ENCODE measurements around the gene ABHD11. TPM values are rescaled to one million over a fixed set of nuclear protein-coding genes. Genes with fewer than 3 reads are reported as not detected.
"Not testable (repeated sequence)": the region's sequence is repeated elsewhere in the genome, so short reads cannot be mapped to it uniquely, and the experiment has no call there.

The ABHD11 gene
- polyA plus RNA-seq, 4 donors: 53.0 to 93.3 (median 62.5) TPM

GRCh38 chr7:73732397-73732796, 6.2 kb downstream of the ABHD11 start:
- H3K36me3 ChIP-seq (ENCODE audit: control insufficient read depth in 3 of 3, insufficient read depth in 2 of 3, low read depth in 1 of 3, low read length in 3 of 3): peaks cover 0 to 24% (median 6%) of the 10 kb centered on the region in 3 donors
- H3K27ac ChIP-seq (ENCODE audit: low read depth in 1 of 3, low read length in 2 of 3): no peak overlapping the region
- FAIRE-seq: no peak
- H3K4me1 ChIP-seq (ENCODE audit: control insufficient read depth in 3 of 3, insufficient read depth in 2 of 3, low read depth in 1 of 3, low read length in 2 of 3): peaks cover 0 to 19% (median 0%) of the 10 kb centered on the region in 3 donors
- DNase-seq: no peak
- H3K4me3 ChIP-seq (ENCODE audit: low read depth in 1 of 3, low read length in 3 of 3): no peak overlapping the region
- H3K9me3 ChIP-seq (ENCODE audit: control insufficient read depth in 2 of 2, insufficient read depth in 1 of 2, low read depth in 1 of 2, low read length in 1 of 2): no peaks in the 10 kb centered on the region
- WGBS, 3 donors: 45 to 74% (median 64%) methylated on average over 2 of the region's 2 CpGs
- H3K27me3 ChIP-seq (ENCODE audit: control insufficient read depth in 3 of 3, insufficient read depth in 3 of 3, low read length in 3 of 3): no peaks in the 10 kb centered on the region

DNA sequence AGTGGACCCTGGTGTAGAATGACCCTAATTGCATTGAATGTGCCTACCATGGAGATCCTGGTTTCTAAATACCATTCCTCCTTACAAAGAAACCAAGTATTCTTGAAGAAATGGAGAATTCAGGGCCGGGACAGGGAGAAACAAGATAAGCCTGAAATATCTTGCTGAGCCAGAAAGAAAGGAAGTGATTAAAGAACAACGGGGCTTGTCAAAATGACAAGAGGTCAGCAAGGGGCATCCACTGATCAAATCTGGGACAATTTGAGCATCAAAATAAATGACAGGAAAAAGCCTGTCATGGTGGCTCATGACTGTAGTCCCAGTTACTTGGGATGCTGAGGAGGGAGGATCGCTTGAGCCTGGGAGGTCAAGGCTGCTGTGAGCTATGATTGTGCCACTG, 8.1 kb downstream of the ABHD11 start:
- Histone ChIP-seq H3K27me3 (ENCODE audit: control insufficient read depth in 3 of 3, insufficient read depth in 3 of 3, low read length in 3 of 3) (no peaks in the 10 kb centered on the region), H3K4me1 (ENCODE audit: control insufficient read depth in 3 of 3, insufficient read depth in 2 of 3, low read depth in 1 of 3, low read length in 2 of 3) (peaks cover 0 to 6% (median 0%) of the 10 kb centered on the region in 3 donors), H3K36me3 (ENCODE audit: control insufficient read depth in 3 of 3, insufficient read depth in 2 of 3, low read depth in 1 of 3, low read length in 3 of 3) (peaks cover 0 to 6% (median 0%) of the 10 kb centered on the region in 3 donors), H3K9me3 (ENCODE audit: control insufficient read depth in 2 of 2, insufficient read depth in 1 of 2, low read depth in 1 of 2, low read length in 1 of 2) (no peaks in the 10 kb centered on the region), H3K27ac (ENCODE audit: low read depth in 1 of 3, low read length in 2 of 3) (no peak overlapping the region), H3K4me3 (ENCODE audit: low read depth in 1 of 3, low read length in 3 of 3) (no peak overlapping the region)
- WGBS, 3 donors: 30 to 39% (median 33%) methylated on average over 3 of the region's 3 CpGs
- no peak for FAIRE-seq
- DNase-seq: no peak

GRCh38 chr7:73728551-73728950, 10.1 kb downstream of the ABHD11 start:
- no peak overlapping the region for H3K27ac ChIP-seq (ENCODE audit: low read depth in 1 of 3, low read length in 2 of 3)
- no peak for DNase-seq
- no peak for FAIRE-seq
- WGBS, 3 donors: 43 to 54% (median 46%) methylated on average over 5 of the region's 5 CpGs
- H3K9me3 ChIP-seq (ENCODE audit: control insufficient read depth in 2 of 2, insufficient read depth in 1 of 2, low read depth in 1 of 2, low read length in 1 of 2): no peaks in the 10 kb centered on the region
- no peak overlapping the region for H3K4me3 ChIP-seq (ENCODE audit: low read depth in 1 of 3, low read length in 3 of 3)
- H3K4me1 ChIP-seq (ENCODE audit: control insufficient read depth in 3 of 3, insufficient read depth in 2 of 3, low read depth in 1 of 3, low read length in 2 of 3): no peaks in the 10 kb centered on the region
- no peaks in the 10 kb centered on the region for H3K36me3 ChIP-seq (ENCODE audit: control insufficient read depth in 3 of 3, insufficient read depth in 2 of 3, low read depth in 1 of 3, low read length in 3 of 3)
- no peaks in the 10 kb centered on the region for H3K27me3 ChIP-seq (ENCODE audit: control insufficient read depth in 3 of 3, insufficient read depth in 3 of 3, low read length in 3 of 3)

DNA sequence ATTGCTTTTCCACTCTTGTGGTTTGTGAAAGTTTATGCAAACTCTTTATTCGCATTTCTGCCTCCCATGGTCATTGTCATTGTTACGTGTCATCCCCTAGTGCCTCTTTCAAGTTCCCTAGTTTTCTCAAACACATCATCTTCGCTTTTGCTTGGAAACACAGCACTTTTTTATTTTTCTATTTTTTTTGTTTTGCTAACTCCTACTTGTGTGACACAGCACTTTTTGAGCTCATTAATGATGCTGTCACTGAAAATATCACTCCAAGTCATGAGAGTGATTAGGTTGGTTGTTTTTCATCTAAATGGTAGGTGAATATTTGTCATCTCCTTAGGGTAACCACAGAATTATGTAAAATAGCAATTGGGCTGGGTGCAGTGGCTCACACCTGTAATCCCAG, 10.7 kb downstream of the ABHD11 start:
- WGBS, 3 donors: 65 to 88% (median 88%) methylated on average over 3 of the region's 3 CpGs
- Histone ChIP-seq H3K27me3 (ENCODE audit: control insufficient read depth in 3 of 3, insufficient read depth in 3 of 3, low read length in 3 of 3) (no peaks in the 10 kb centered on the region), H3K4me3 (ENCODE audit: low read depth in 1 of 3, low read length in 3 of 3) (no peak overlapping the region), H3K4me1 (ENCODE audit: control insufficient read depth in 3 of 3, insufficient read depth in 2 of 3, low read depth in 1 of 3, low read length in 2 of 3) (no peaks in the 10 kb centered on the region), H3K36me3 (ENCODE audit: control insufficient read depth in 3 of 3, insufficient read depth in 2 of 3, low read depth in 1 of 3, low read length in 3 of 3) (no peaks in the 10 kb centered on the region), H3K27ac (ENCODE audit: low read depth in 1 of 3, low read length in 2 of 3) (no peak overlapping the region), H3K9me3 (ENCODE audit: control insufficient read depth in 2 of 2, insufficient read depth in 1 of 2, low read depth in 1 of 2, low read length in 1 of 2) (no peaks in the 10 kb centered on the region)
- FAIRE-seq (no peak), DNase-seq (no peak)

GRCh38 chr7:73726083-73726466, 12.5 kb downstream of the ABHD11 start:
- Histone ChIP-seq H3K27me3 (ENCODE audit: control insufficient read depth in 3 of 3, insufficient read depth in 3 of 3, low read length in 3 of 3) (no peaks in the 10 kb centered on the region), H3K27ac (ENCODE audit: low read depth in 1 of 3, low read length in 2 of 3) (no peak overlapping the region), H3K9me3 (ENCODE audit: control insufficient read depth in 2 of 2, insufficient read depth in 1 of 2, low read depth in 1 of 2, low read length in 1 of 2) (no peaks in the 10 kb centered on the region), H3K36me3 (ENCODE audit: control insufficient read depth in 3 of 3, insufficient read depth in 2 of 3, low read depth in 1 of 3, low read length in 3 of 3) (no peaks in the 10 kb centered on the region), H3K4me1 (ENCODE audit: control insufficient read depth in 3 of 3, insufficient read depth in 2 of 3, low read depth in 1 of 3, low read length in 2 of 3) (no peaks in the 10 kb centered on the region), H3K4me3 (ENCODE audit: low read depth in 1 of 3, low read length in 3 of 3) (no peak overlapping the region)
- FAIRE-seq (no peak), DNase-seq (no peak)
- WGBS, 3 donors: 73 to 82% (median 73%) methylated on average over 1 of the region's 1 CpG

DNA sequence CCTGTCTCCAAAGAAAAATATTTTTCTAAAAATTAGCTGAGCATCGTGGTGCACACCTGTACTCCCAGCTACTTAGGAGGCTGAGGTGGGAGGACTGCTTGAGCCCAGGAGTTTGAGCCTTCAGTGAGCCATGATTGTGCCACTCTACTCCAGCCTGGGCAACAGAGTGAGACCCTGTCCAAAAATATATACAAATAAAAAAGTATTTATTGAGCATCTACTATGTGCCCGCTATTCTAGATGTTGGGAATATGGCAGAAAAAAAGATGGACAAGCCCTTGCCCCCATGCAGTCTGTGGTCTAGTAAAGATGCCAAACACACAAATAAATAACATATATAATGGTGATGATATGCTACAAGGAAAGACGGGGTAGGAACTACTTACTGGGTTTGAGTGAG, 14.8 kb downstream of the ABHD11 start:
- 89 to 94% (median 90%) methylated on average over 3 of the region's 3 CpGs for WGBS, 3 donors
- no peak for FAIRE-seq

DNA sequence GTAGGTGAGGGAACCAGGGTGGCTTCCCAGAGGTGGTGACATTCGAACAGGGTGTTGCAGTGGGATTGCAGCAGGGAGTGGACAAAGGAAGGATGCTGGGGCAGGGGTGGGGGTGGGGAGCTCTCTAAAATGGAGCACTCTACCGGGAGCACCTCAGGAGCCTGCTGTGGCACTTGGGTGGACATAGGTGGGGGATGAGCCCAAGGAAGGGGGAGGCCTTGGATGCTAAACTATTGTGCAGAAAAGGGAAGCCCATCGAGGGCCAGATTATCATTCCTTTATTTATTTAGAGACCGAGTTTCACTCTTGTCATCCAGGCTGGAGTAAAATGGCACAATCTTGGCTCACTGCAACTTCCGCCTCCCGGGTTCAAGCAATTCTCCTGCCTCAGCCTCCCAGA, 15.8 kb downstream of the ABHD11 start:
- no peaks in the 10 kb centered on the region for H3K36me3 ChIP-seq (ENCODE audit: control insufficient read depth in 3 of 3, insufficient read depth in 2 of 3, low read depth in 1 of 3, low read length in 3 of 3)
- FAIRE-seq (no peak), DNase-seq (no peak)
- H3K4me3 ChIP-seq (ENCODE audit: low read depth in 1 of 3, low read length in 3 of 3): no peak overlapping the region
- H3K27ac ChIP-seq (ENCODE audit: low read depth in 1 of 3, low read length in 2 of 3): no peak overlapping the region
- H3K9me3 ChIP-seq (ENCODE audit: control insufficient read depth in 2 of 2, insufficient read depth in 1 of 2, low read depth in 1 of 2, low read length in 1 of 2): no peaks in the 10 kb centered on the region
- 62 to 73% (median 65%) methylated on average over 6 of the region's 6 CpGs for WGBS, 3 donors
- H3K27me3 ChIP-seq (ENCODE audit: control insufficient read depth in 3 of 3, insufficient read depth in 3 of 3, low read length in 3 of 3): peaks cover 0 to 4% (median 0%) of the 10 kb centered on the region in 3 donors
- peaks cover 0 to 15% (median 0%) of the 10 kb centered on the region in 3 donors for H3K4me1 ChIP-seq (ENCODE audit: control insufficient read depth in 3 of 3, insufficient read depth in 2 of 3, low read depth in 1 of 3, low read length in 2 of 3)

More for the DNA sequence above, 14.8 kb downstream of the ABHD11 start:
- H3K27me3 ChIP-seq (ENCODE audit: control insufficient read depth in 3 of 3, insufficient read depth in 3 of 3, low read length in 3 of 3): peaks cover 0 to 4% (median 0%) of the 10 kb centered on the region in 3 donors
- H3K36me3 ChIP-seq (ENCODE audit: control insufficient read depth in 3 of 3, insufficient read depth in 2 of 3, low read depth in 1 of 3, low read length in 3 of 3): no peaks in the 10 kb centered on the region
- H3K27ac ChIP-seq (ENCODE audit: low read depth in 1 of 3, low read length in 2 of 3): no peak overlapping the region
- H3K4me3 ChIP-seq (ENCODE audit: low read depth in 1 of 3, low read length in 3 of 3): no peak overlapping the region
- H3K4me1 ChIP-seq (ENCODE audit: control insufficient read depth in 3 of 3, insufficient read depth in 2 of 3, low read depth in 1 of 3, low read length in 2 of 3): peaks cover 0 to 4% (median 0%) of the 10 kb centered on the region in 3 donors
- DNase-seq: no peak
- H3K9me3 ChIP-seq (ENCODE audit: control insufficient read depth in 2 of 2, insufficient read depth in 1 of 2, low read depth in 1 of 2, low read length in 1 of 2): no peaks in the 10 kb centered on the region

- H3K4me3 ChIP-seq (ENCODE audit: low read depth in 1 of 3, low read length in 3 of 3); H3K27me3 ChIP-seq (ENCODE audit: control insufficient read depth in 3 of 3, insufficient read depth in 3 of 3, low read length in 3 of 3); H3K27ac ChIP-seq (ENCODE audit: low read depth in 1 of 3, low read length in 2 of 3); FAIRE-seq; H3K36me3 ChIP-seq (ENCODE audit: control insufficient read depth in 3 of 3, insufficient read depth in 2 of 3, low read depth in 1 of 3, low read length in 3 of 3); DNase-seq; H3K9me3 ChIP-seq (ENCODE audit: control insufficient read depth in 2 of 2, insufficient read depth in 1 of 2, low read depth in 1 of 2, low read length in 1 of 2): not testable (repeated sequence)
- 25 to 65% (median 55%) methylated on average over 4 of the region's 4 CpGs for WGBS, 3 donors
- H3K4me1 ChIP-seq (ENCODE audit: control insufficient read depth in 3 of 3, insufficient read depth in 2 of 3, low read depth in 1 of 3, low read length in 2 of 3): peaks cover 0 to 21% (median 0%) of the 10 kb centered on the region in 3 donors
Measured at GRCh38 chr7:73722182-73722581, 16.4 kb downstream of the ABHD11 start.

GRCh38 chr7:73721377-73721817, 17.2 kb downstream of the ABHD11 start:
- DNase-seq (no peak), FAIRE-seq (no peak)
- peaks cover 0 to 7% (median 0%) of the 10 kb centered on the region in 3 donors for H3K36me3 ChIP-seq (ENCODE audit: control insufficient read depth in 3 of 3, insufficient read depth in 2 of 3, low read depth in 1 of 3, low read length in 3 of 3)
- no peak overlapping the region for H3K27ac ChIP-seq (ENCODE audit: low read depth in 1 of 3, low read length in 2 of 3)
- peaks cover 0 to 4% (median 0%) of the 10 kb centered on the region in 3 donors for H3K27me3 ChIP-seq (ENCODE audit: control insufficient read depth in 3 of 3, insufficient read depth in 3 of 3, low read length in 3 of 3)
- peaks cover 0 to 29% (median 3%) of the 10 kb centered on the region in 3 donors for H3K4me1 ChIP-seq (ENCODE audit: control insufficient read depth in 3 of 3, insufficient read depth in 2 of 3, low read depth in 1 of 3, low read length in 2 of 3)
- WGBS, 3 donors: 25 to 57% (median 44%) methylated on average over 3 of the region's 3 CpGs
- H3K4me3 ChIP-seq (ENCODE audit: low read depth in 1 of 3, low read length in 3 of 3): no peak overlapping the region
- no peaks in the 10 kb centered on the region for H3K9me3 ChIP-seq (ENCODE audit: control insufficient read depth in 2 of 2, insufficient read depth in 1 of 2, low read depth in 1 of 2, low read length in 1 of 2)

Measured in small intestine (tissue), 7 donors.